Epithelial cell of esophagus (primary cell): ENCODE results near the gene C20orf141.

Experiments used
- DNase-seq: peaks from one replicate; pipeline ENCODE4 v3.0.0; 2010; ENCODE audit warnings: low read depth
- H3K4me3 ChIP-seq: 2 replicates; pipeline ENCODE4 v1.5.1; 2011; ENCODE audit warnings: mild to moderate bottlenecking, low read length, control low read depth
- TF ChIP-seq, protein P1 (sequence below): IDR thresholded peaks from 2 replicates; pipeline ENCODE4 v1.5.1; 2011; ENCODE audit warnings: low read depth, mild to moderate bottlenecking, low read length, control low read depth, inconsistent platforms; ENCODE audit not compliant: insufficient read depth; ENCODE audit errors: missing control alignments

The C20orf141 gene

DNA sequence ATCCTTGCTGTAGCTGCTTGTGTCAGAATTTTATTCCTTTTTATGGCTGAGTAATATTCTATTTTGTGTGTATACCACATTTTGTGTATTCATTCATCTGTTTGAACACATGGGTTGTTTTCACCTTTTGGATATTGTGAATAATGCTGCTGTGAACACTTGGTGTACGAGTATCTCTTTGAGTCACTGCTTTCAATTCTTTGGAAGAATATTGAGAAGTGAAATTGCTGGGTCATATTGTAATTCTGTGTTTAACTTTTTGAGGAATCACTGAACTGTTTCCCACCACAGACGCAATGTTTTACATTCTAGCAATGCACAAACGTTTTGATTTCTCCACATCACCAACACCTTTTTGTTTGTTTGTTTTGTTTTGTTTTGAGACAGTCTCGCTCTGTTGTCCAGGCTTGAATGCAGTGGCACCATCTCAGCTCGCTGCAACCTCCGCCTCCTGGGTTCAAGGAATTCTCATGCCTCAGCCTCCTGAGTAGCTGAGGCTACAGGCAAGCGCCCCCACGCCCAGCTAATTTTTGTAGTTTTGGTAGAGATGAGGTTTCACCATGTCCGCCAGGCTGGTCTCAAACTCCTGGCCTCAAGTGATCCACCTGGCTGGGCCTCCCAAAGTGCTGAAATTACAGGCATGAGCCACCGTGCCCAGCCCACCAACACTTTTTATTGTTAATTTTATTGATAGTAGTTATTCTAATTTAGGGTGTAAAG lies 36.0 kb upstream of the C20orf141 start:
- no peak for DNase-seq
- TF ChIP-seq, protein P1, sequence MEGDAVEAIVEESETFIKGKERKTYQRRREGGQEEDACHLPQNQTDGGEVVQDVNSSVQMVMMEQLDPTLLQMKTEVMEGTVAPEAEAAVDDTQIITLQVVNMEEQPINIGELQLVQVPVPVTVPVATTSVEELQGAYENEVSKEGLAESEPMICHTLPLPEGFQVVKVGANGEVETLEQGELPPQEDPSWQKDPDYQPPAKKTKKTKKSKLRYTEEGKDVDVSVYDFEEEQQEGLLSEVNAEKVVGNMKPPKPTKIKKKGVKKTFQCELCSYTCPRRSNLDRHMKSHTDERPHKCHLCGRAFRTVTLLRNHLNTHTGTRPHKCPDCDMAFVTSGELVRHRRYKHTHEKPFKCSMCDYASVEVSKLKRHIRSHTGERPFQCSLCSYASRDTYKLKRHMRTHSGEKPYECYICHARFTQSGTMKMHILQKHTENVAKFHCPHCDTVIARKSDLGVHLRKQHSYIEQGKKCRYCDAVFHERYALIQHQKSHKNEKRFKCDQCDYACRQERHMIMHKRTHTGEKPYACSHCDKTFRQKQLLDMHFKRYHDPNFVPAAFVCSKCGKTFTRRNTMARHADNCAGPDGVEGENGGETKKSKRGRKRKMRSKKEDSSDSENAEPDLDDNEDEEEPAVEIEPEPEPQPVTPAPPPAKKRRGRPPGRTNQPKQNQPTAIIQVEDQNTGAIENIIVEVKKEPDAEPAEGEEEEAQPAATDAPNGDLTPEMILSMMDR: no peak
- no peak overlapping the region for H3K4me3 ChIP-seq

DNA sequence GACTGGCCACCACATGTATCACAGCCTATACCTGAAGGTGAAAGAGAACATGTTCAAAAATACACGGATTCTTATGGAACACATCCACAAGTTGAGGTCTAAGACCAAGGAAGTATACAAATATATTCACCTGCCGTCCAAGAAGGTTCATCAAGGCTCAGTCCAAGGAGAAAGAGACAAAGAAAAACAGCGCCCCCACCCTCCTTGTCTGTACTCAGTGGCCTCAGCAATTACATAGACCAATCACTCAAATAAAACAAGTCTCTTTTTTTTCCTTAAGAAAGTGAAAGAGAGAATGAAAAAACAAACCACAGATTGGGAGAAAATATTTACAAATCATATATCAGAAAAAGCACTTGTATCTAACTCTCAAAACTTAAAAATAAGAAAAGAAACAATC lies 33.8 kb upstream of the C20orf141 start:
- no peak overlapping the region for H3K4me3 ChIP-seq
- TF ChIP-seq, protein P1: no peak
- DNase-seq: no peak

DNA sequence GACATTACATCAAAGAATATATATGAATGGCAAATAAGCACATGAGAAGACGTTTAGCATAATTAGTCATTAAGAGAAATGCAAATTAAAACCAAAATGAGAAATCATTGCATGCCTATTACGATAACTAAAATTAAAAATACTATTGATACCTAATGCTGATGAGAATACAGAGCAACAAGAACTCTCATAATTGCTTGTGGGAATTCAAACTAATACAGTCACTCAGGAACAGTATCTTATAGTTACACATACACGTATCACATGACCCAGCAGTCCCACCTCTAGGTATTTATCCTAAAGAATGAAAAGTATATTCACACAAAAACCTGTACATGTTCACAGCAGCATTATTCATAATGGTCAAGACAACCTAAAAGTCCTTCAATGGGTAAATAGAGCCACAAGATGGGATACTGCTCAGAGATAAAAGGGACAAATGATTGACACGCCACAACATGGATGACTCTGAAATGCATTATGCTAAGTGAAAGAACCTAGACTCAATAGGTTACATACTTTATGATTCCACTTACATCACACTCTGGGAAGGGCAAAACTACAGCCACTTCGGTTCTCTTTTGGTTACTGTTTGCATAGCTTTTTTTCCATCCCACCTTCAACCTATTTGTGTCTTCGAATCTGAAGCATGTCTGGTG lies 30.8 kb upstream of the C20orf141 start:
- no peak overlapping the region for H3K4me3 ChIP-seq
- no peak for DNase-seq
- TF ChIP-seq, protein P1: no peak

DNA sequence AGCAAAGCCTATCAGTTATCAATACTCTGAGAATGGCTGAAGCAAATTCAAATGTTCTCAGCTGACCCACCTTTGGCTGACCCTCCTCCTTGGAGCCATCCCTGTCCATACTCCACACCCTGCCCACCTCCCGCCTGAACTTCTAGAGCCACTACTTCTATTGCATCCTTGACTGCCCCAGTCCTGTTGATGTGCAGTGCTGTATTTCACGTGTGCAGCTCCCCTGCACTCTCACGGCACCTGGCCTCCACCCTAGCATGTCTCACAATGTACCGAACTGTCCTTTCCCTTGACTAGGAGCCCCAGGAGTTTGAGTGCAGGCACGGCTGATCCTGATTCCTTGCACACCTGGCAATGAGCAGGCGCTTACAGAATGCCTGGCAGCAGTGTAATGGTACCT lies 21.3 kb upstream of the C20orf141 start:
- TF ChIP-seq, protein P1: no peak
- DNase-seq: no peak
- no peak overlapping the region for H3K4me3 ChIP-seq

DNA sequence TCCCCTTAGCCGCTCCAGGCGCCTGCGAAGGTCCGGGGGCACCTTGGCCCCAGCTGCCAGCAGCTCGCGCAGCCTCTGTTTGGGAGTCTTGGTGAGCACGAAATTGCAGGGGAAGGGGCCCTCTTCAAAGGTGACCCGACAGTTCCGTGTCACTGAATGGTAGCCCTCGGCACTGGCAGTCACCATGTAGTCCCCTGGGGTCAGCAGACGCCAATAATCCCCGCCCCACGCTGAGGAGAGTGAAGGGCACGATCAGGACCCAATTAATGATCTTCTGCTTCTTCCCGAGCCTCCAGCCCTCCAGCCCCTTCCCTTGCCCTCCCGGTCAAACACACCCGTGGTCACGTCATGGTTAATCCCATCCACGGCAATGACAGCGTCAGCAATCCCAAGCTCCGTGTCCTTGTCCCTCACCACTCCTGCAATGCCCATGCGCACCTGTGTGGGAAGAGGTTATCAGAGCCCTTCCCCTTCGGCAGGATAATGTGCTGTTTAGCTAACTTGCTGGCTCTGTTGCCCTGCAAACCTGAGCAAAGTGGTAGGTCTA lies 20.5 kb upstream of the C20orf141 start:
- H3K4me3 ChIP-seq: no peak overlapping the region
- no peak for DNase-seq
- TF ChIP-seq, protein P1: no peak

DNA sequence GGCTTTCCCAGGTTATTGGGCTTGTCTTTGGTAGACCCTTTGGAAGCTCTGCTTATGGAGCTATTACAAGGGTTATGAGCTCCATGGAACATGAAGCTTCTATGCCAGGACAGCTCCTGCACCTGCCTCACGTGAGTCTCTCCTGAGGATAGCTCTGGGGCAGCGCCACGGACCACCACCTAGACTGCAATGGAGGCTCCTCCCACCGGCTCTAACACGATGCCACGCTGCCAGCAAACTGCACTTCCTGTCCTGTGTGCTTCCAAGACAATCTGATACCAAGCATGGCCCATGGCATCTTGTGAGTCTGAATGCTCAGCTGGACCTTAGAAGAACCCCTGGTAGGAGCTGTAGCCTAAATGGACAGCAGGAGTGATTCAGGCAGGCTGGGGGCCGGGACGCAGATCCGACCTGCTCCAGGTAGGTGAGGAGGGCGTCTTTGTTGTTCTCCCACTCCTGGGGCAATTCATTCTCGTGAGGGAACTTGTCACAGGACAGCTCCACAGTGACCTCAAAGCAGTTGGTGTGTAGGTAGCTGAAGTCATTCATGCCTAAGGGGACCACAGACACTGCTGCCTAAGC lies 19.8 kb upstream of the C20orf141 start:
- DNase-seq: no peak
- H3K4me3 ChIP-seq: no peak overlapping the region
- TF ChIP-seq, protein P1: no peak
